ENCODE measurements around the gene SPNS3. TPM values are rescaled to one million over a fixed set of nuclear protein-coding genes. Genes with fewer than 3 reads are reported as not detected.

SPNS3 gene
- total and polyA plus RNA-seq, 2 of the 8 experiments (the other 6 are each of a cell fraction or from before 2014, with no cell fraction given), result not detected

GRCh38 chr17:4504188-4504587 is 70.4 kb downstream of the SPNS3 start (continued):
- no peak for TF ChIP-seq PHF8 (conservative IDR thresholded peaks at IDR 0.05; ENCODE audit: low read depth, low read length)
- no peak for TF ChIP-seq SRF (IDR thresholded peaks at IDR 0.05; ENCODE audit: low read depth, low read length)
- no peak for TF ChIP-seq TEAD4 (IDR thresholded peaks at IDR 0.05; ENCODE audit: low read depth, low read length)
- TF ChIP-seq, protein P1, sequence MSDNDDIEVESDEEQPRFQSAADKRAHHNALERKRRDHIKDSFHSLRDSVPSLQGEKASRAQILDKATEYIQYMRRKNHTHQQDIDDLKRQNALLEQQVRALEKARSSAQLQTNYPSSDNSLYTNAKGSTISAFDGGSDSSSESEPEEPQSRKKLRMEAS (IDR thresholded peaks at IDR 0.05), result no peak
- TF ChIP-seq, protein P2, sequence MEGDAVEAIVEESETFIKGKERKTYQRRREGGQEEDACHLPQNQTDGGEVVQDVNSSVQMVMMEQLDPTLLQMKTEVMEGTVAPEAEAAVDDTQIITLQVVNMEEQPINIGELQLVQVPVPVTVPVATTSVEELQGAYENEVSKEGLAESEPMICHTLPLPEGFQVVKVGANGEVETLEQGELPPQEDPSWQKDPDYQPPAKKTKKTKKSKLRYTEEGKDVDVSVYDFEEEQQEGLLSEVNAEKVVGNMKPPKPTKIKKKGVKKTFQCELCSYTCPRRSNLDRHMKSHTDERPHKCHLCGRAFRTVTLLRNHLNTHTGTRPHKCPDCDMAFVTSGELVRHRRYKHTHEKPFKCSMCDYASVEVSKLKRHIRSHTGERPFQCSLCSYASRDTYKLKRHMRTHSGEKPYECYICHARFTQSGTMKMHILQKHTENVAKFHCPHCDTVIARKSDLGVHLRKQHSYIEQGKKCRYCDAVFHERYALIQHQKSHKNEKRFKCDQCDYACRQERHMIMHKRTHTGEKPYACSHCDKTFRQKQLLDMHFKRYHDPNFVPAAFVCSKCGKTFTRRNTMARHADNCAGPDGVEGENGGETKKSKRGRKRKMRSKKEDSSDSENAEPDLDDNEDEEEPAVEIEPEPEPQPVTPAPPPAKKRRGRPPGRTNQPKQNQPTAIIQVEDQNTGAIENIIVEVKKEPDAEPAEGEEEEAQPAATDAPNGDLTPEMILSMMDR (IDR thresholded peaks at IDR 0.05; ENCODE audit: control extremely low read depth in 1 of 3, insufficient read depth in 1 of 3, low read depth in 1 of 3, low read length in 3 of 3), result no peak
- no peak for TF ChIP-seq HDAC2 (IDR thresholded peaks at IDR 0.05; ENCODE audit: borderline replicate concordance in 1 of 2, low read depth in 2 of 2, low read length in 2 of 2)
- no peak for TF ChIP-seq BRCA1 (IDR thresholded peaks at IDR 0.05; ENCODE audit: low read depth, low read length)
